ENCODE results near the gene USP43.

The USP43 gene

GRCh38 chr17:9729735-9730420, 84.6 kb downstream of the USP43 start:
- no peaks in the 10 kb centered on the region for H3F3A ChIP-seq (ENCODE audit: control insufficient read depth, insufficient read depth)
- no peaks in the 10 kb centered on the region for H3K79me2 ChIP-seq (ENCODE audit: control insufficient read depth, low read length)
- H3K9me2 ChIP-seq (replicated peaks; ENCODE audit: control insufficient read depth, low read length): no peaks in the 10 kb centered on the region
- H3K4me1 ChIP-seq (ENCODE audit: control insufficient read depth, low read length): no peaks in the 10 kb centered on the region
- peaks cover 6% of the 10 kb centered on the region; the same call in 1 of the 2 replicates for H3K27me3 ChIP-seq (ENCODE audit: control insufficient read depth, low read length)
- no peaks in the 10 kb centered on the region for H3K9me3 ChIP-seq (ENCODE audit: control insufficient read depth, insufficient read depth, low read length)
- H4K20me1 ChIP-seq (ENCODE audit: control insufficient read depth, insufficient read depth, low read depth, low read length): no peaks in the 10 kb centered on the region
- TF ChIP-seq EZH2phosphoT487 (IDR thresholded peaks at IDR 0.05; ENCODE audit: borderline replicate concordance, low read length) (no peak), CTCF (IDR thresholded peaks at IDR 0.05; ENCODE audit: low read depth, low read length, poor library complexity, severe bottlenecking) (no peak)
- no peak overlapping the region for H3K27ac ChIP-seq (ENCODE audit: low read depth, low read length)
- H3K36me3 ChIP-seq (ENCODE audit: control insufficient read depth, low read length): no peaks in the 10 kb centered on the region
- no peak overlapping the region for H3K4me3 ChIP-seq (ENCODE audit: low read length)
- H3K4me2 ChIP-seq (ENCODE audit: low read length): no peak overlapping the region

- H3F3A ChIP-seq (ENCODE audit: control insufficient read depth, insufficient read depth): no peaks in the 10 kb centered on the region
- TF ChIP-seq CTCF (IDR thresholded peaks at IDR 0.05; ENCODE audit: low read depth, low read length, poor library complexity, severe bottlenecking): no peak
- TF ChIP-seq EZH2phosphoT487 (IDR thresholded peaks at IDR 0.05; ENCODE audit: borderline replicate concordance, low read length): no peak
- no peak overlapping the region for H3K27ac ChIP-seq (ENCODE audit: low read depth, low read length)
Observed at GRCh38 chr17:9750524-9750923, 105.2 kb downstream of the USP43 start.

GRCh38 chr17:9755083-9755482, 109.8 kb downstream of the USP43 start:
- no peak overlapping the region for H3K4me2 ChIP-seq (ENCODE audit: low read length)
- H3F3A ChIP-seq (ENCODE audit: control insufficient read depth, insufficient read depth): no peaks in the 10 kb centered on the region
- no peak overlapping the region for H3K4me3 ChIP-seq (ENCODE audit: low read length)
- H3K36me3 ChIP-seq (ENCODE audit: control insufficient read depth, low read length): no peaks in the 10 kb centered on the region
- peaks cover 2% of the 10 kb centered on the region; the same call in 1 of the 2 replicates for H3K27me3 ChIP-seq (ENCODE audit: control insufficient read depth, low read length)
- no peaks in the 10 kb centered on the region for H3K79me2 ChIP-seq (ENCODE audit: control insufficient read depth, low read length)
- H3K27ac ChIP-seq (ENCODE audit: low read depth, low read length): no peak overlapping the region
- H3K9me3 ChIP-seq (ENCODE audit: control insufficient read depth, insufficient read depth, low read length): no peaks in the 10 kb centered on the region
- H4K20me1 ChIP-seq (ENCODE audit: control insufficient read depth, insufficient read depth, low read depth, low read length): no peaks in the 10 kb centered on the region
- 0 out of 2 replicates have a peak, but pooled peaks cover 3% of the 10 kb centered on the region for H3K4me1 ChIP-seq (ENCODE audit: control insufficient read depth, low read length)
- TF ChIP-seq CTCF (IDR thresholded peaks at IDR 0.05; ENCODE audit: low read depth, low read length, poor library complexity, severe bottlenecking): no peak
- no peak for TF ChIP-seq EZH2phosphoT487 (IDR thresholded peaks at IDR 0.05; ENCODE audit: borderline replicate concordance, low read length)
- no peaks in the 10 kb centered on the region for H3K9me2 ChIP-seq (replicated peaks; ENCODE audit: control insufficient read depth, low read length)

More at GRCh38 chr17:9750524-9750923, 105.2 kb downstream of the USP43 start:
- H3K4me1 ChIP-seq (ENCODE audit: control insufficient read depth, low read length): 0 out of 2 replicates have a peak, but pooled peaks cover 3% of the 10 kb centered on the region
- H3K27me3 ChIP-seq (ENCODE audit: control insufficient read depth, low read length): peaks cover 5% of the 10 kb centered on the region; the same call in 1 of the 2 replicates
- H3K9me2 ChIP-seq (replicated peaks; ENCODE audit: control insufficient read depth, low read length): no peaks in the 10 kb centered on the region
- H3K4me3 ChIP-seq (ENCODE audit: low read length): no peak overlapping the region
- no peaks in the 10 kb centered on the region for H3K79me2 ChIP-seq (ENCODE audit: control insufficient read depth, low read length)
- H4K20me1 ChIP-seq (ENCODE audit: control insufficient read depth, insufficient read depth, low read depth, low read length): no peaks in the 10 kb centered on the region
- no peak overlapping the region for H3K4me2 ChIP-seq (ENCODE audit: low read length)
- H3K9me3 ChIP-seq (ENCODE audit: control insufficient read depth, insufficient read depth, low read length): no peaks in the 10 kb centered on the region
- H3K36me3 ChIP-seq (ENCODE audit: control insufficient read depth, low read length): no peaks in the 10 kb centered on the region
